H1 (cell line): ENCODE data around the gene ZNF248. TPM values are rescaled to one million over a fixed set of nuclear protein-coding genes. Genes with fewer than 3 reads are reported as not detected.

Experiments
- CTCF ChIA-PET: fragments of 300-600 bp; sonication (Branson Sonifier 250); formaldehyde crosslinking; loops from one replicate; lab custom pipeline; 2021; ENCODE audit not compliant: partially characterized antibody; lab: Charles Lee
- POLR2A ChIA-PET: fragments of 300-600 bp; sonication (Branson Sonifier 250); formaldehyde crosslinking; loops from one replicate; lab custom pipeline; 2021; ENCODE audit warnings: inconsistent platforms; ENCODE audit not compliant: partially characterized antibody; lab: Charles Lee
- DNase-seq, 2 experiments: peaks; one replicate each; pipeline versions ENCODE4 v3.0.0 to v3.0.0-alpha.2; 2010 to 2022; ENCODE audit warnings: low spot score in 2 of 2, low read depth in 1 of 2, mixed read lengths in 1 of 2
- FAIRE-seq: peaks from 2 replicates; lab custom pipeline; 2011; peaks lifted over from hg19 to GRCh38; lab: Jason Lieb, UNC
- H2AFZ ChIP-seq: 2 replicates; pipeline ENCODE4 v1.8.1; 2012; ENCODE audit warnings: low read length, inconsistent platforms
- H2AK5ac ChIP-seq: 2 replicates; pipeline ENCODE4 v1.6.1; 2013; ENCODE audit warnings: low read depth, low read length
- H2BK120ac ChIP-seq: replicated peaks from 2 replicates; pipeline ENCODE3; 2013; ENCODE audit warnings: low read depth, low read length, inconsistent platforms
- H2BK12ac ChIP-seq: 2 replicates; pipeline ENCODE4 v1.6.1; 2013; ENCODE audit warnings: low read depth, low read length
- H2BK15ac ChIP-seq: 2 replicates; pipeline ENCODE4 v1.6.1; 2013; ENCODE audit warnings: low read length
- H2BK20ac ChIP-seq: 2 replicates; pipeline ENCODE4 v1.6.1; 2013; ENCODE audit warnings: low read length
- H2BK5ac ChIP-seq: 2 replicates; pipeline ENCODE4 v1.6.1; 2013; ENCODE audit warnings: low read depth, low read length
- H3K14ac ChIP-seq: 2 replicates; pipeline ENCODE4 v1.6.1; 2013; ENCODE audit warnings: inconsistent platforms; ENCODE audit not compliant: insufficient read length
- H3K18ac ChIP-seq: 2 replicates; pipeline ENCODE4 v1.6.1; 2013; ENCODE audit warnings: low read length; ENCODE audit errors: extremely low read depth
- H3K23ac ChIP-seq: 2 replicates; pipeline ENCODE4 v1.6.1; 2013; ENCODE audit warnings: inconsistent platforms; ENCODE audit not compliant: insufficient read length
- H3K23me2 ChIP-seq: 2 replicates; pipeline ENCODE4 v1.6.1; 2013; ENCODE audit warnings: low read depth, low read length
- H3K27ac ChIP-seq: 2 replicates; pipeline ENCODE4 v1.6.1; 2011; ENCODE audit warnings: low read depth, low read length, inconsistent platforms
- H3K27me3 ChIP-seq, 4 experiments: replicated peaks in 1 of 4; 1 replicate in 1 of 4; 2 replicates in 3 of 4; pipeline versions ENCODE4 v1.6.1 to v1.8.1; 2011 to 2013; ENCODE audit warnings: low read length in 3 of 4, mild to moderate bottlenecking in 3 of 4, inconsistent platforms in 2 of 4, mixed read lengths in 2 of 4, moderate library complexity in 1 of 4; ENCODE audit not compliant: control insufficient read depth in 3 of 4, insufficient read depth in 3 of 4; ENCODE audit errors: extremely low read depth in 1 of 4
- H3K36me3 ChIP-seq, 4 experiments: 2 replicates each; pipeline versions ENCODE4 v1.6.1 to v1.8.1; 2011 to 2013; ENCODE audit warnings: mild to moderate bottlenecking in 4 of 4, low read length in 3 of 4, moderate library complexity in 2 of 4, control low read depth in 1 of 4, inconsistent platforms in 1 of 4; ENCODE audit not compliant: insufficient read depth in 4 of 4, control insufficient read depth in 2 of 4
- H3K4ac ChIP-seq: replicated peaks from 2 replicates; pipeline ENCODE3; 2013; ENCODE audit warnings: low read length, low read depth, mixed read lengths, inconsistent platforms; ENCODE audit not compliant: insufficient read length
- H3K4me1 ChIP-seq, 4 experiments: replicated peaks in 1 of 4; 1 replicate in 1 of 4; 2 replicates in 3 of 4; pipeline versions ENCODE4 v1.6.1 to v1.8.1; 2011 to 2013; ENCODE audit warnings: low read length in 3 of 4, inconsistent platforms in 2 of 4, mixed read lengths in 1 of 4; ENCODE audit not compliant: insufficient read depth in 4 of 4, control insufficient read depth in 3 of 4
- H3K4me2 ChIP-seq, 2 experiments: 2 replicates each; pipeline versions ENCODE4 v1.6.1 to v1.8.1; 2011 to 2013; ENCODE audit warnings: low read depth in 2 of 2, low read length in 2 of 2, control low read depth in 1 of 2, inconsistent platforms in 1 of 2, mild to moderate bottlenecking in 1 of 2; ENCODE audit not compliant: insufficient read depth in 1 of 2
- H3K4me3 ChIP-seq, 4 experiments: fragments of 200-600, 300-600 bp in 1 of 4; sonication (generic), shearing (Covaris generic), sonication (Bioruptor Twin) in 1 of 4; 2 replicates each; pipeline versions ENCODE4 v1.5.1 to v1.8.1; 2011 to 2016; ENCODE audit warnings: low read length in 4 of 4, low read depth in 3 of 4, control low read depth in 2 of 4, inconsistent platforms in 2 of 4, mild to moderate bottlenecking in 2 of 4, mixed read lengths in 1 of 4, moderate library complexity in 1 of 4; ENCODE audit not compliant: insufficient read depth in 2 of 4; ENCODE audit errors: extremely low read depth in 1 of 4
- H3K56ac ChIP-seq: replicated peaks from 2 replicates; pipeline ENCODE3; 2013; ENCODE audit warnings: low read depth, mild to moderate bottlenecking, mixed read lengths, low read length, inconsistent platforms; ENCODE audit not compliant: insufficient read length
- H3K79me1 ChIP-seq: 2 replicates; pipeline ENCODE4 v1.6.1; 2013; ENCODE audit warnings: low read depth, low read length, control low read depth
- H3K79me2 ChIP-seq, 2 experiments: 2 replicates each; pipeline versions ENCODE4 v1.6.1 to v1.8.1; 2012 to 2013; ENCODE audit warnings: low read length in 2 of 2, mild to moderate bottlenecking in 2 of 2, inconsistent platforms in 1 of 2; ENCODE audit not compliant: insufficient read depth in 2 of 2, control insufficient read depth in 1 of 2
- H3K9ac ChIP-seq, 4 experiments: replicated peaks in 1 of 4; 1 replicate in 1 of 4; 2 replicates in 3 of 4; pipeline versions ENCODE4 v1.6.1 to v1.8.1; 2011 to 2013; ENCODE audit warnings: low read depth in 3 of 4, low read length in 3 of 4, control low read depth in 2 of 4, mild to moderate bottlenecking in 2 of 4, moderate library complexity in 2 of 4, inconsistent platforms in 1 of 4; ENCODE audit errors: extremely low read depth in 1 of 4
- H3K9me3 ChIP-seq, 2 experiments: 2 replicates each; pipeline versions ENCODE4 v1.6.1 to v1.8.1; 2012 to 2013; ENCODE audit warnings: mild to moderate bottlenecking in 2 of 2, moderate library complexity in 2 of 2, control low read depth in 1 of 2, inconsistent platforms in 1 of 2, low read depth in 1 of 2, low read length in 1 of 2, mixed read lengths in 1 of 2; ENCODE audit not compliant: insufficient read depth in 2 of 2
- H4K20me1 ChIP-seq, 2 experiments: replicated peaks in 1 of 2; 2 replicates each; pipeline versions ENCODE3 to v1.8.1; 2011 to 2013; ENCODE audit warnings: inconsistent platforms in 2 of 2, low read length in 2 of 2, mild to moderate bottlenecking in 1 of 2; ENCODE audit not compliant: insufficient read depth in 2 of 2, control insufficient read depth in 1 of 2
- H4K5ac ChIP-seq: 2 replicates; pipeline ENCODE4 v1.6.1; 2013; ENCODE audit warnings: low read length, low read depth, mixed read lengths, inconsistent platforms; ENCODE audit not compliant: insufficient read length
- H4K8ac ChIP-seq: 2 replicates; pipeline ENCODE4 v1.8.0; 2013; ENCODE audit warnings: mild to moderate bottlenecking, moderate library complexity, low read length, inconsistent platforms; ENCODE audit not compliant: insufficient read depth; ENCODE audit errors: extremely low read depth
- H4K91ac ChIP-seq: replicated peaks from 2 replicates; pipeline ENCODE3; 2013; ENCODE audit warnings: low read length, mixed read lengths, inconsistent platforms; ENCODE audit not compliant: insufficient read length
- CREB1 ChIP-seq: IDR thresholded peaks from 2 replicates; pipeline ENCODE4 v1.6.1; 2012; ENCODE audit warnings: inconsistent platforms
- EGR1 ChIP-seq: IDR thresholded peaks from 2 replicates; pipeline ENCODE4 v1.6.1; 2011; ENCODE audit warnings: low read depth, low read length, borderline replicate concordance
- EZH2 ChIP-seq: fragments of 200-600 bp; sonication (generic); IDR thresholded peaks from 2 replicates; pipeline ENCODE4 v1.7.1; 2012; ENCODE audit warnings: low read depth, mild to moderate bottlenecking, moderate library complexity, low read length, inconsistent platforms; ENCODE audit not compliant: severe bottlenecking
- FOSL1 ChIP-seq: IDR thresholded peaks from 2 replicates; pipeline ENCODE4 v1.6.1; 2011; ENCODE audit warnings: mild to moderate bottlenecking, low read depth, low read length, moderate library complexity; ENCODE audit not compliant: insufficient read depth
- HDAC2 ChIP-seq, 2 experiments: fragments of 300-600 bp in 1 of 2; sonication (generic) in 1 of 2; IDR thresholded peaks; 2 replicates each; pipeline ENCODE4 v1.6.1; 2011 to 2012; ENCODE audit warnings: low read depth in 2 of 2, low read length in 2 of 2, mild to moderate bottlenecking in 2 of 2, moderate library complexity in 2 of 2, borderline replicate concordance in 1 of 2, inconsistent platforms in 1 of 2
- HDAC6 ChIP-seq: IDR thresholded peaks from one replicate; pipeline ENCODE4 v1.7.1; 2012; ENCODE audit warnings: low read depth, mild to moderate bottlenecking, inconsistent platforms, low read length, moderate library complexity
- MAFK ChIP-seq: IDR thresholded peaks from 2 replicates; pipeline ENCODE4 v1.6.1; 2012; ENCODE audit warnings: low read depth, mild to moderate bottlenecking, improper control_type of control experiment, low read length
- RBBP5 ChIP-seq: IDR thresholded peaks from 2 replicates; pipeline ENCODE4 v1.7.1; 2012; ENCODE audit warnings: low read depth, mild to moderate bottlenecking, inconsistent platforms, low read length, moderate library complexity, borderline replicate concordance
- SP2 ChIP-seq: IDR thresholded peaks from 2 replicates; pipeline ENCODE4 v1.6.1; 2012; ENCODE audit warnings: mild to moderate bottlenecking, low read length, inconsistent platforms
- WGBS, 2 experiments: shearing (Covaris generic) in 1 of 2; methylation state at CpG; one replicate each; pipeline versions ENCODE4 v1.1.6 to v1.1.7; 2013 to 2015; ENCODE audit warnings: low lambda C conversion rate in 2 of 2, mixed read lengths in 2 of 2, inconsistent platforms in 1 of 2, low coverage in 1 of 2, missing lambda C conversion rate in 1 of 2; ENCODE audit not compliant: insufficient replicate concordance in 2 of 2, insufficient coverage in 1 of 2, insufficient read length in 1 of 2; ENCODE audit errors: extremely low coverage in 1 of 2, missing lambda C conversion rate in 1 of 2; 5-methylcytosine and 5-hydroxymethylcytosine counted together
- polyA plus RNA-seq, 7 experiments: library from polyadenylated mRNA; depleted of rRNA in 3 of 7; stranded (reverse) in 5 of 7; unstranded in 2 of 7; fragments of >200 nt in 5 of 7; fragments of 200-250 nt in 2 of 7; gene quantifications; 1 replicate in 5 of 7; 2 replicates in 1 of 7; 4 replicates in 1 of 7; pipeline versions ENCODE4 v1.2.1 to v1.2.3, GENCODE V29; 2011 to 2013; ENCODE audit warnings: missing spikeins in 2 of 7, mixed read lengths in 2 of 7
- total RNA-seq: library from RNA; stranded (reverse); fragmentation: NEBNext Ultra II Directional; extraction: Animal tissue kit (Norgen Biotek cat#: 25700); gene quantifications from 2 replicates; pipeline ENCODE4 v1.2.1, GENCODE V29; 2021
- TF ChIP-seq, protein P1 (sequence below): IDR thresholded peaks from 2 replicates; pipeline ENCODE4 v1.6.1; 2011; ENCODE audit warnings: low read depth, mild to moderate bottlenecking, low read length; ENCODE audit not compliant: insufficient read depth
- TF ChIP-seq, protein P2 (sequence below), 3 experiments: IDR thresholded peaks; 1 replicate in 2 of 3; 2 replicates in 1 of 3; pipeline versions ENCODE4 v1.5.1 to v1.6.1; 2011; ENCODE audit warnings: low read length in 3 of 3, mild to moderate bottlenecking in 3 of 3, inconsistent platforms in 2 of 3, low read depth in 1 of 3, moderate library complexity in 1 of 3; ENCODE audit not compliant: insufficient read depth in 1 of 3; ENCODE audit errors: control extremely low read depth in 1 of 3

Gene ZNF248
- total and polyA plus RNA-seq, 2 of the 8 experiments (the other 6 are each of a cell fraction or from before 2014, with no cell fraction given) = 9.1 TPM; not detected in 1

DNA sequence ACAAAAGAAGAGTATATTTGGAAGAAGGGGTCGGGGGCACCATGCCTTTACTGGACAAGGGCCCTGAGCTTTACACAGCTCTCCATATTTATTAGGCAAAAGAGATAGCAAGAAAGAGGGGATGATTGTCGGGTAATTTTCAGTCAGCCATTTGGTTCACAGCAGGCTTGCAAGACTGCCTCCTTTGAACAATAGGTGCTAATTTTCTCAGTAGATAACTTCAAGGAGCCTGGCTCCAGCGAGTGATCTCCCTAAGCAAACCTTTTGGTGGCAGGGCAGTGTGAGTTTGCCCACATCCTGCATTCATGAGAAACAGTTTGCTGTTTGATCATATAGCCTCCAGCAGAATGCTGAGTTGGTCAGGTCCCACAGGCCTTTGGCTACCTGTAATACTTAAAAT is 94.3 kb downstream of the ZNF248 start:
- WGBS, 2 experiments = 57% methylated on average over 3 of the region's 3 CpGs; no CpG with 5 or more reads in 1 of the 2 experiments
- Histone ChIP-seq H3K56ac (no peak overlapping the region), H2BK20ac (no peak overlapping the region), H3K79me2 (no peaks in the 10 kb centered on the region), H3K4me1 (no peaks in the 10 kb centered on the region), H3K4me3 (no peak overlapping the region), H4K91ac (no peak overlapping the region), H4K5ac (no peak overlapping the region), H2BK120ac (no peak overlapping the region), H3K79me1 (no peaks in the 10 kb centered on the region), H3K9me3 (peaks cover 50 to 67% of the 10 kb centered on the region in 2 experiments), H2BK12ac (no peak overlapping the region), H3K23me2 (no peaks in the 10 kb centered on the region), H4K20me1 (no peaks in the 10 kb centered on the region), H3K36me3 (no peaks in the 10 kb centered on the region), H4K8ac (no peak overlapping the region), H3K4me2 (no peak overlapping the region), H3K23ac (no peak overlapping the region), H2AK5ac (no peak overlapping the region), H3K18ac (no peak overlapping the region), H3K4ac (no peak overlapping the region), H3K14ac (no peak overlapping the region), H3K27me3 (no peaks in the 10 kb centered on the region), H2BK5ac (no peak overlapping the region), H2AFZ (no peak overlapping the region), H3K27ac (no peak overlapping the region), H2BK15ac (no peak overlapping the region), H3K9ac (no peak overlapping the region)
- POLR2A ChIA-PET = no interaction called here
- DNase-seq = no peak
- no peak for FAIRE-seq
- CTCF ChIA-PET = no interaction called here
- TF ChIP-seq, protein P1, sequence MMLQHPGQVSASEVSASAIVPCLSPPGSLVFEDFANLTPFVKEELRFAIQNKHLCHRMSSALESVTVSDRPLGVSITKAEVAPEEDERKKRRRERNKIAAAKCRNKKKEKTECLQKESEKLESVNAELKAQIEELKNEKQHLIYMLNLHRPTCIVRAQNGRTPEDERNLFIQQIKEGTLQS = no peak
- TF ChIP-seq, protein P2, sequence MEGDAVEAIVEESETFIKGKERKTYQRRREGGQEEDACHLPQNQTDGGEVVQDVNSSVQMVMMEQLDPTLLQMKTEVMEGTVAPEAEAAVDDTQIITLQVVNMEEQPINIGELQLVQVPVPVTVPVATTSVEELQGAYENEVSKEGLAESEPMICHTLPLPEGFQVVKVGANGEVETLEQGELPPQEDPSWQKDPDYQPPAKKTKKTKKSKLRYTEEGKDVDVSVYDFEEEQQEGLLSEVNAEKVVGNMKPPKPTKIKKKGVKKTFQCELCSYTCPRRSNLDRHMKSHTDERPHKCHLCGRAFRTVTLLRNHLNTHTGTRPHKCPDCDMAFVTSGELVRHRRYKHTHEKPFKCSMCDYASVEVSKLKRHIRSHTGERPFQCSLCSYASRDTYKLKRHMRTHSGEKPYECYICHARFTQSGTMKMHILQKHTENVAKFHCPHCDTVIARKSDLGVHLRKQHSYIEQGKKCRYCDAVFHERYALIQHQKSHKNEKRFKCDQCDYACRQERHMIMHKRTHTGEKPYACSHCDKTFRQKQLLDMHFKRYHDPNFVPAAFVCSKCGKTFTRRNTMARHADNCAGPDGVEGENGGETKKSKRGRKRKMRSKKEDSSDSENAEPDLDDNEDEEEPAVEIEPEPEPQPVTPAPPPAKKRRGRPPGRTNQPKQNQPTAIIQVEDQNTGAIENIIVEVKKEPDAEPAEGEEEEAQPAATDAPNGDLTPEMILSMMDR (IDR thresholded peaks at IDR 0.05; ENCODE audit: control extremely low read depth in 1 of 3, insufficient read depth in 1 of 3, low read depth in 1 of 3, low read length in 3 of 3) = no peak
- TF ChIP-seq HDAC6 (no peak), EZH2 (no peak), CREB1 (no peak), EGR1 (no peak), SP2 (no peak), FOSL1 (no peak), RBBP5 (no peak), HDAC2 (IDR thresholded peaks at IDR 0.05; ENCODE audit: borderline replicate concordance in 1 of 2, low read depth in 2 of 2, low read length in 2 of 2) (no peak), MAFK (no peak)
